GM19395 (cell line): Measurements from ENCODE around the gene ERICH6.

Experiments used
- ATAC-seq: cut with Tn5 transposase; IDR thresholded peaks from one replicate; pipeline ENCODE4 v1.9.1; 2021; ENCODE audit warnings: mild to moderate bottlenecking, moderate library complexity; ENCODE audit not compliant: unreplicated experiment

ERICH6 gene

DNA sequence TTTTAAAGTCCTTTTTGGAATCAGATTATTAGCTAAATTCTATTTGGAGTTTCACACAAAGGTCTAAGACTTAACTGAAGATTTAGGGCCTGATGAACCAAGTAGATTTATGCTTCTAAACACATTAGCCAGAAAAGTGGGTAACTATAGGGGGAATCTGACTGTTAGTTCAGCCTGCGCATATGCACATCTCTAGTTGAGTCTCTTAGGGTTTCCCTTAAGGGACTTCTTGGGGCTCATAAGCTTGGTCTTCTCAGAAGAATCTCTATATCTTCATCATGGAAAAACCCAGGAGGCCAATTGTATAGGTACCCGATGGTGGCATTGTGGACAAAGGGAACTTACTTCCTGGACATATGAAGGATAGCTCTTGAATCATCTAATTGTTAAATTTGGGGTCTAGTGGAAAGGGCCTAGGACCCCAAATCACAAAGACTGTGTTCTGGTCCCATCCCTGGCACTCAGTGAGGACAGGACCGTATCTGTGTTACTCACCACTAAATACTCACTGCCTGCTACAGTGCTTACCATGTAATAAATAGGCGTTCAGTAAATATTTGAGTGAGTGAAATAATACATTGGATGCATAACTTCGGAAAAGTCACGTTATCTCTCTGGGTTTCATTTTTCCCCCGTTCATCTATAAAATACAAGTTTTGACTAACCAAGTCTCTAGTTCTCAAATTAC lies 83.6 kb downstream of the ERICH6 start:
- no peak for ATAC-seq

DNA sequence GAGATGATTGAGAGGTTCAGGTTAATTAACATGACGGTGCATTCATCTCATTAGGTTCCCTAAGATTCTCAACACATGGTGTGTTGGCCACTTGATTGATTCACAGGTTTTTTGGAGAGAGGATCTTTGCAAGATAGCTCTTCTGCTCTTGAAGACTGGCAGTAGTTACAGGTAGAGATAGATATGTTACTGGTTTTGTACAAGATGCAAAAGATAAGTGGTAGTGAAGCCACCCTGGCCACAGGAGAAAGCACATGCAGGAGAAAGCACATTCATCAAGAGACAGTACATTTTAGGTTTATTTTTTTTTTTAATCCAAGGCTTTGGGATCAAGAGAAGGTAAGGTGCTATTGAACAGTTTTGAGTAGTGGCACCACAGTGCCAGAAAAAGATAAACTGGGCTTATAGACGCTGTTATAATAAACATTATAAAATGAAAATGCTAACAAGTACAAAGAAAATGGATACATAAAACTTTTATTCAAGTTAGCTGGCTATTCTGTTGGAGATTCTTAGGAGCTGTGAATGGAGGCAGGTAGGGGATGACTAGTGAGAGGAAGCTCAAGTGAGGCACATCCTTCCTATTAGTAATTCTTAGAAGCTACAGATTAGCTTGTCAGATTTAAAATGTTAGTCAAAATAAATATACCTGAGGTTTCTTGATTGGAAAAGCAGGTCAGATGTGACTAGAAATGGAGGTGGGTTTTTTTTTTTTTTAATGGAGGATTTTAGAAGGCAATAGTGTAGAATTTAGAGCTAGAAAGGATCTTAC lies 89.8 kb downstream of the ERICH6 start:
- no peak for ATAC-seq

DNA sequence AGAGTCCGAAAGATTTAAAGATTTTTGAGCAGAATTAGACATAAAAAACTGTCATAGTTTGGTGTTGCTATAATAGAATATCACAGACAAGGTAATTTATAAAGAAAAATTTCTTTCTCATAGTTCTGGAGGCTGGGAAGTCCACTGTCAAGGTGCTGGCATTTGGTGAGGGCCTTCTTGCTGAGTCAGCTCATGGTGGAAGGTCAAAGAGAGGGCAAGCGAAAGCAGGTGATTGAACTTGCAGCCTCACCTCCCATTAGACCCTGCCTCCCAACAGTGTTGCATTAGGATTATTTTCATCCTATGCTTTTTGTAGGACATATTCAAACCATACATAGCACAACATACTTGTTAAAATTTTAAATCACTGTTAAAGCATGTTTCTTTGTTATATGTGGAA lies 90.7 kb downstream of the ERICH6 start:
- ATAC-seq: no peak

DNA sequence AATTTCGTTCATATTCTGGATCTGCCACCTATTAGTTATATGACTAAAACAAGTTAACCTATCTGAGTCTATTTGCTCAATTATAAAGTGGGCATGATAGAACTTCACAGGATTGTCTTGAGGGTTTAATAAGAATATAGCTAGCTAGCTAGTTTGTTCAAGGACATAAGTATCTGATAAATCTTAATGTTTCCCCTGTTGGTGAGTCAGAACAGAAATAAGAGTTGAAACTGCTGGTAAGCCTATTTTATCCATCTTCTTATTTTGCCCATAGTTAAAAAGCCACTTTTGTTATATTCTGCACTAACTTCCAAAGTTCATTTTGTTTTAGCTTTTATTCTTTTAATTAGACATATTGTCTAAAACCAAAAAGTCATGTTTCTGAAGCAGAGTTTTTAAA lies 91.2 kb downstream of the ERICH6 start:
- ATAC-seq: no peak

DNA sequence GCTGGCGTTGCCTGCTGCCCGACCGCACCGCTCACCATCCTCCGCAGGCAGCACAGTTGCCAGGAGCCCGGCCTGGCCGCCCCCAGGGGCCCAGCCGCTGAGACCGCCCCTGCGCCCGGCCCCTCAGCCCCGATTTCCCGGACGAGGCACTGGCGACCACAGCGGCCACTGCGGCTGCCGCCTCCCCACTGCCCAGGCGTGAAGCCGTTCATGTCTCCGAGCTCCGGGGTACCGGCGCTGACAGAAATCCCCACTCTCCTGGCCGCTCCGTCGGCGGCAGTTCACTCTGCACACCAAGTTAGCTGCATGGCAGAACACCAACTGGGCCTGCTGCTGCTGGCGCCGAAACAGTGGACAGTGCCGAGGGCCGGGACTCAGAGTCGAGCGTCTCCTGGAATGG lies 92.1 kb downstream of the ERICH6 start:
- no peak for ATAC-seq

DNA sequence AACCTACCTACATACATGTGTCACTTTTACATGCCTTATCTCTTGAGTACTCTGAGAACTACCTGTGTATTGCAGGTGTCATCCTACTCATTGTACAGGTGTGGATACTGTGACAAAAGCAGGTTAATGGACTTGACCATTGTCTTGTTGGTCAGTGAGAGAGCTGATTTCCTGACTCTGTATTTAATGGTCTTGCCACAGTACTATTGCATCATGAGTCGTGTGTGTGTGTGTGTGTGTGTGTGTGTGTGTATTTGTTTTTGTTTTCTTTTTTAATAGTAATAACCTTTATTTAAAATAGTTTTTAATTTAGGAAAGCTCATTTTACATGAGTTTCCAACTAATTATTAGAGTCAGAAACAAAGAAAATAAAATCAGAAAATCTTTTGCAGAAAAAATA lies 92.9 kb downstream of the ERICH6 start:
- ATAC-seq: no peak

DNA sequence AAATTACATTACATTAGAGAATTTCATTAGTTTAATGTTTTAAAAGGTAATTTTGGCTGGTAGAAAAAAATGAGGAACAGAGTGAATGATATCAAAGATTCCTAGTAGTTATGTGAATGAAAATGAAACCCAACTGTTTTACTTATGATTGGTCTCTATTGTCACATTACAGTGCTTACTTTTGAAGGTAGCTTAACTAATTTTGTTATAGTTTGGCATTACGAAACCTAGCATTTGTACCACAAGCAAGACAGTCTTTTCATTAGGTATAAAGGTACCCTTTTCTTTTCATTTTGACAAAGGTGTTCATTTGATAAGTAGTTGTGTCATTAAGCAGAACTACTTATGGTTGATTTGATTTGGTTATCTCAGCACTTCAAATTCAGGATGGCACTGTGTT lies 93.7 kb downstream of the ERICH6 start:
- ATAC-seq: no peak
